Ishikawa (cell line): ENCODE data around the gene CACNB2.

Source experiments
- CEBPB ChIP-seq: IDR thresholded peaks from 2 replicates; pipeline ENCODE4 v1.6.1; 2012
- EGR1 ChIP-seq: IDR thresholded peaks from 2 replicates; pipeline ENCODE4 v1.6.1; 2012
- EP300 ChIP-seq: IDR thresholded peaks from 2 replicates; pipeline ENCODE4 v1.6.1; 2012; ENCODE audit warnings: borderline replicate concordance
- FOXM1 ChIP-seq: IDR thresholded peaks from 2 replicates; pipeline ENCODE4 v1.6.1; 2012; ENCODE audit warnings: low read depth, borderline replicate concordance
- RAD21 ChIP-seq: IDR thresholded peaks from 2 replicates; pipeline ENCODE4 v1.6.1; 2012; ENCODE audit warnings: low read depth
- TAF1 ChIP-seq: IDR thresholded peaks from 2 replicates; pipeline ENCODE4 v1.6.1; 2012; ENCODE audit warnings: low read depth, mild to moderate bottlenecking
- TCF12 ChIP-seq: IDR thresholded peaks from 2 replicates; pipeline ENCODE4 v1.6.1; 2012; ENCODE audit warnings: low read depth
- TEAD4 ChIP-seq: IDR thresholded peaks from 2 replicates; pipeline ENCODE4 v1.6.1; 2012
- YY1 ChIP-seq: IDR thresholded peaks from 2 replicates; pipeline ENCODE4 v1.6.1; 2012; ENCODE audit warnings: low read depth
- TF ChIP-seq, protein P1 (sequence below): IDR thresholded peaks from 2 replicates; pipeline ENCODE4 v1.6.1; 2012
- TF ChIP-seq, protein P2 (sequence below): IDR thresholded peaks from 2 replicates; pipeline ENCODE4 v1.6.1; 2012; ENCODE audit warnings: low read depth, mild to moderate bottlenecking
- TF ChIP-seq, protein P3 (sequence below): IDR thresholded peaks from 2 replicates; pipeline ENCODE4 v1.6.1; 2012

GRCh38 chr10:18414061-18414460, 273.8 kb downstream of the CACNB2 start:
- TF ChIP-seq, protein P1, sequence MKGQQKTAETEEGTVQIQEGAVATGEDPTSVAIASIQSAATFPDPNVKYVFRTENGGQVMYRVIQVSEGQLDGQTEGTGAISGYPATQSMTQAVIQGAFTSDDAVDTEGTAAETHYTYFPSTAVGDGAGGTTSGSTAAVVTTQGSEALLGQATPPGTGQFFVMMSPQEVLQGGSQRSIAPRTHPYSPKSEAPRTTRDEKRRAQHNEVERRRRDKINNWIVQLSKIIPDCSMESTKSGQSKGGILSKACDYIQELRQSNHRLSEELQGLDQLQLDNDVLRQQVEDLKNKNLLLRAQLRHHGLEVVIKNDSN, result no peak
- TF ChIP-seq EGR1 (no peak), CEBPB (no peak), EP300 (no peak), RAD21 (no peak), FOXM1 (no peak), TCF12 (no peak), YY1 (no peak), TAF1 (no peak), TEAD4 (no peak)
- TF ChIP-seq, protein P2, sequence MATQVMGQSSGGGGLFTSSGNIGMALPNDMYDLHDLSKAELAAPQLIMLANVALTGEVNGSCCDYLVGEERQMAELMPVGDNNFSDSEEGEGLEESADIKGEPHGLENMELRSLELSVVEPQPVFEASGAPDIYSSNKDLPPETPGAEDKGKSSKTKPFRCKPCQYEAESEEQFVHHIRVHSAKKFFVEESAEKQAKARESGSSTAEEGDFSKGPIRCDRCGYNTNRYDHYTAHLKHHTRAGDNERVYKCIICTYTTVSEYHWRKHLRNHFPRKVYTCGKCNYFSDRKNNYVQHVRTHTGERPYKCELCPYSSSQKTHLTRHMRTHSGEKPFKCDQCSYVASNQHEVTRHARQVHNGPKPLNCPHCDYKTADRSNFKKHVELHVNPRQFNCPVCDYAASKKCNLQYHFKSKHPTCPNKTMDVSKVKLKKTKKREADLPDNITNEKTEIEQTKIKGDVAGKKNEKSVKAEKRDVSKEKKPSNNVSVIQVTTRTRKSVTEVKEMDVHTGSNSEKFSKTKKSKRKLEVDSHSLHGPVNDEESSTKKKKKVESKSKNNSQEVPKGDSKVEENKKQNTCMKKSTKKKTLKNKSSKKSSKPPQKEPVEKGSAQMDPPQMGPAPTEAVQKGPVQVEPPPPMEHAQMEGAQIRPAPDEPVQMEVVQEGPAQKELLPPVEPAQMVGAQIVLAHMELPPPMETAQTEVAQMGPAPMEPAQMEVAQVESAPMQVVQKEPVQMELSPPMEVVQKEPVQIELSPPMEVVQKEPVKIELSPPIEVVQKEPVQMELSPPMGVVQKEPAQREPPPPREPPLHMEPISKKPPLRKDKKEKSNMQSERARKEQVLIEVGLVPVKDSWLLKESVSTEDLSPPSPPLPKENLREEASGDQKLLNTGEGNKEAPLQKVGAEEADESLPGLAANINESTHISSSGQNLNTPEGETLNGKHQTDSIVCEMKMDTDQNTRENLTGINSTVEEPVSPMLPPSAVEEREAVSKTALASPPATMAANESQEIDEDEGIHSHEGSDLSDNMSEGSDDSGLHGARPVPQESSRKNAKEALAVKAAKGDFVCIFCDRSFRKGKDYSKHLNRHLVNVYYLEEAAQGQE, result no peak
- TF ChIP-seq, protein P3, sequence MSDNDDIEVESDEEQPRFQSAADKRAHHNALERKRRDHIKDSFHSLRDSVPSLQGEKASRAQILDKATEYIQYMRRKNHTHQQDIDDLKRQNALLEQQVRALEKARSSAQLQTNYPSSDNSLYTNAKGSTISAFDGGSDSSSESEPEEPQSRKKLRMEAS, result no peak
